B cell (primary cell): Measurements from ENCODE around the gene REM2. TPM values are rescaled to one million over a fixed set of nuclear protein-coding genes. Genes with fewer than 3 reads are reported as not detected.

Experiments used
- ATAC-seq: fragments of 200-7000 bp; cut with Tn5 transposase; one replicate; pipeline ENCODE4 v1.10.0; 2021; ENCODE audit warnings: low read depth, mild to moderate bottlenecking, moderate number of reproducible peaks, moderate library complexity
- CTCF ChIA-PET: fragments of 350-600 bp; sonication (Branson Sonifier 250); formaldehyde crosslinking; loops from one replicate; lab custom pipeline; 2021; ENCODE audit warnings: antibody characterized with exemption, inconsistent platforms; lab: Charles Lee
- POLR2A ChIA-PET: fragments of 350-600 bp; sonication (Branson Sonifier 250); formaldehyde crosslinking; loops from one replicate; lab custom pipeline; 2021; ENCODE audit warnings: antibody characterized with exemption; lab: Charles Lee
- DNase-seq: peaks from one replicate; pipeline ENCODE4 v3.0.0; 2013
- H2AFZ ChIP-seq: 2 replicates; pipeline ENCODE4 v1.6.1; 2012; ENCODE audit warnings: mild to moderate bottlenecking, low read depth, low read length; ENCODE audit not compliant: insufficient read depth, poor library complexity, severe bottlenecking
- H3K27ac ChIP-seq, 2 donors: 1 replicate in 1 of 2; 2 replicates in 1 of 2; pipeline ENCODE4 v1.5.1; 2012 to 2013; ENCODE audit warnings: low read length in 2 of 2, mild to moderate bottlenecking in 2 of 2, moderate library complexity in 1 of 2
- H3K27me3 ChIP-seq, 4 experiments: fragments of 200-600 bp in 1 of 4; sonication (generic) in 1 of 4; replicated peaks in 1 of 4; 1 replicate in 2 of 4; 2 replicates in 2 of 4; pipeline versions ENCODE4 v1.6.1 to v1.7.0; 2013 to 2016; ENCODE audit warnings: low read length in 3 of 4, mild to moderate bottlenecking in 2 of 4, mixed read lengths in 1 of 4, moderate library complexity in 1 of 4; ENCODE audit not compliant: insufficient read depth in 4 of 4, control insufficient read depth in 3 of 4; ENCODE audit errors: control extremely low read depth in 1 of 4
- H3K36me3 ChIP-seq, 2 experiments: replicated peaks in 1 of 2; 1 replicate in 1 of 2; 2 replicates in 1 of 2; pipeline versions ENCODE4 v1.6.1 to v1.7.1; 2013; ENCODE audit warnings: low read length in 1 of 2; ENCODE audit not compliant: insufficient read depth in 2 of 2, control insufficient read depth in 1 of 2; ENCODE audit errors: control extremely low read depth in 1 of 2, extremely low read depth in 1 of 2
- H3K4me1 ChIP-seq, 2 donors: fragments of 200-600 bp in 1 of 2; sonication (generic) in 1 of 2; 1 replicate in 1 of 2; 2 replicates in 1 of 2; pipeline versions ENCODE4 v1.5.1 to v1.6.1; 2013 to 2017; ENCODE audit warnings: low read length in 2 of 2; ENCODE audit not compliant: control insufficient read depth in 2 of 2, insufficient read depth in 2 of 2
- H3K4me2 ChIP-seq: replicated peaks from 2 replicates; pipeline ENCODE3; 2012; ENCODE audit warnings: mild to moderate bottlenecking, low read depth, low read length; ENCODE audit not compliant: poor library complexity, severe bottlenecking
- H3K4me3 ChIP-seq, 5 experiments: fragments of 200-600 bp in 1 of 5; sonication (generic) in 1 of 5; 1 replicate in 3 of 5; 2 replicates in 2 of 5; pipeline versions ENCODE4 v1.5.1 to v1.7.0; 2011 to 2016; ENCODE audit warnings: low read length in 4 of 5, mild to moderate bottlenecking in 4 of 5, low read depth in 2 of 5, control low read depth in 1 of 5, moderate library complexity in 1 of 5; ENCODE audit not compliant: insufficient read depth in 1 of 5; ENCODE audit errors: control extremely low read depth in 1 of 5, extremely low read depth in 1 of 5
- H3K79me2 ChIP-seq: fragments of 200-600 bp; sonication (generic); one replicate; pipeline ENCODE4 v1.6.0; 2016; ENCODE audit warnings: low read length; ENCODE audit not compliant: control insufficient read depth, insufficient read depth
- H3K9ac ChIP-seq: fragments of 200-600 bp; sonication (generic); 2 replicates; pipeline ENCODE4 v1.6.1; 2017; ENCODE audit warnings: mild to moderate bottlenecking, low read length, moderate library complexity
- H3K9me3 ChIP-seq, 3 donors: one replicate each; pipeline versions ENCODE4 v1.6.1 to v1.7.1; 2013; ENCODE audit warnings: low read length in 2 of 3; ENCODE audit not compliant: control insufficient read depth in 2 of 3, insufficient read depth in 1 of 3; ENCODE audit errors: control extremely low read depth in 1 of 3
- H4K20me1 ChIP-seq: 2 replicates; pipeline ENCODE4 v1.6.0; 2012; ENCODE audit warnings: mild to moderate bottlenecking, low read length; ENCODE audit not compliant: insufficient read depth, control insufficient read depth, poor library complexity, severe bottlenecking
- H3K27ac Mint-ChIP-seq: one replicate; pipeline ENCODE4 v1.8.0; 2021; ENCODE audit warnings: mixed read lengths
- H3K27me3 Mint-ChIP-seq: one replicate; pipeline ENCODE4 v1.8.0; 2021; ENCODE audit warnings: mixed read lengths
- H3K4me1 Mint-ChIP-seq: one replicate; pipeline ENCODE4 v1.8.0; 2021; ENCODE audit warnings: mixed read lengths
- H3K4me3 Mint-ChIP-seq: one replicate; pipeline ENCODE4 v1.8.0; 2021; ENCODE audit warnings: mixed read lengths
- H3K9me3 Mint-ChIP-seq: one replicate; pipeline ENCODE4 v1.8.0; 2022; ENCODE audit warnings: mixed read lengths; ENCODE audit not compliant: insufficient read depth
- CTCF ChIP-seq: fragments of 200-600 bp; IDR thresholded peaks from one replicate; pipeline ENCODE4 v1.8.0; 2022; ENCODE audit warnings: antibody characterized with exemption, mild to moderate bottlenecking
- EZH2 ChIP-seq: IDR thresholded peaks from 2 replicates; pipeline ENCODE4 v1.6.1; 2012; ENCODE audit warnings: borderline replicate concordance, low read depth, mild to moderate bottlenecking, moderate library complexity, low read length; ENCODE audit not compliant: insufficient read depth, poor library complexity, severe bottlenecking
- WGBS: methylation state at CpG from one replicate; pipeline ENCODE4 v1.1.5; 2013; ENCODE audit warnings: missing lambda C conversion rate; ENCODE audit not compliant: insufficient coverage; 5-methylcytosine and 5-hydroxymethylcytosine counted together
- intact Hi-C: fragments of 100-400 bp; cut with micrococcal nuclease; formaldehyde crosslinking; loops from one replicate; pipeline ENCODE4 v1.10.0; 2022
- polyA plus RNA-seq: library from polyadenylated mRNA; depleted of rRNA; stranded (reverse); fragments of >200 nt; gene quantifications from 2 replicates; pipeline ENCODE4 v1.2.3, GENCODE V29; 2012
- total RNA-seq, 2 donors: library from RNA; stranded (reverse); fragments of 120-200 nt in 1 of 2; gene quantifications; 1 replicate in 1 of 2; 2 replicates in 1 of 2; pipeline versions ENCODE4 v1.2.3 to v1.2.4, GENCODE V29; 2013 to 2022

REM2 gene
- total and polyA plus RNA-seq, 2 donors (not counting 1 experiment from before 2014, with no cell fraction given): 5.6 to 12.9 TPM

DNA sequence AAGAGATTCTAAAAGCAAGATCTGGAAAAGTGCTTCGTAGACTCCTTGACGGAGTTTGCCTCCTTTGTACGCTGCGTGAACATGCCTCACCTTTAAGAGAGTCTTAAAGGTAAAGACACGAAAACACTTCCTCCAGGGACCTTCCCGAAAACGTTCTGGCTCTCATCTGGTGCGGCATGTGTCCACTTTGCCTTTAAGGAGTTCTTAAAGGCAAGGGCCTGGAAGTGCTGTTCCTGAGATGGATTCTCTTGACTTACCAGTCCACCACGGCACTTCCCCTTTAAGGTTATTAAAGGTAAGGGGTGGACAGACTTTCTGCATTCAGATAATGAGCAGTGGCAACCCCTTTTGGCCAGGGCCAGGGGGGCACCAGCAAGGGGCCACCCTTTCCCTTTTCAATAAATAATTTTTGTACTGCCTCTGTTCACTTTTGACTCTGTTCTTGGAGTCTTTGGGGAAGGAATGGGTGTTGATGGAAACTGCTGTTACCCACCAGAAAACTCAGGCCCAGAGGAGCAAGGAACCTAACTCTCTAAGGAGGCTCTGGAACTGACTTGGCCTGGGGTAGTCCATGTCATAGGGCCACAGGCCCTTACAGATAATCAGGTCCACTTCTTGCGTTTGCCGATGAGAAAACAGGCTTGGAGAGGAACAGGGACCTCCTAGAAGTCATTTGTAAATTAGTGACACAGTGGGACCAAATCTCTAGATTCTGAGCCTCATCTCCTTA is 4.4 kb downstream of the REM2 start:
- Histone ChIP-seq H3K9ac (peak overlapping the region; percentile 75), H2AFZ (peak overlapping the region; percentile 77), H3K4me2 (peak overlapping the region; percentile 85), H3K36me3 (no peaks in the 10 kb centered on the region), H3K4me1 (peaks cover 50 to 76% of the 10 kb centered on the region in 2 donors), H3K27me3 (no peaks in the 10 kb centered on the region), H4K20me1 (no peaks in the 10 kb centered on the region), H3K79me2 (peaks cover 16% of the 10 kb centered on the region), H3K27ac (peak overlapping the region; percentile 85 to 94), H3K9me3 (no peaks in the 10 kb centered on the region), H3K4me3 (peak overlapping the region; percentile 44 to 83 (median 67))
- Mint-ChIP-seq H3K4me1 (peaks cover 66% of the 10 kb centered on the region), H3K27ac (peak overlapping the region; percentile 99), H3K9me3 (no peaks in the 10 kb centered on the region), H3K27me3 (no peaks in the 10 kb centered on the region), H3K4me3 (peak overlapping the region; percentile 97)
- peak; percentile 77 for DNase-seq
- POLR2A ChIA-PET: interaction anchor here (0.7 to 5.3 kb wide), 13 partner anchors 10 to 331 kb away, joined by 3 to 61 read pairs (median 4); partner anchors contain the start of genes LRP10, OXA1L and RBM23
- intact Hi-C loops: loop anchor here (1.0 to 5.0 kb wide), 4 partner anchors 32 to 415 kb away; partner anchors contain the start of genes DAD1, PPP1R3E and RBM23
- CTCF ChIA-PET: interaction anchor here (0.8 to 7.0 kb wide), 14 partner anchors 9 to 331 kb away, joined by 3 to 101 read pairs (median 8); partner anchors contain the start of genes LRP10 and RBM23
- TF ChIP-seq EZH2: no peak
- TF ChIP-seq CTCF: no peak
- WGBS: 7% methylated on average over 4 of the region's 11 CpGs
- ATAC-seq: peak; percentile 20
